ENCODE data around the gene GBP3. TPM values are rescaled to one million over a fixed set of nuclear protein-coding genes. Genes with fewer than 3 reads are reported as not detected.

Gene GBP3
- total and polyA plus RNA-seq, 10 of the 15 experiments (the other 5 are each of a cell fraction or from before 2014, with no cell fraction given) = 0.21 to 3.1 (median 1.7) TPM

DNA sequence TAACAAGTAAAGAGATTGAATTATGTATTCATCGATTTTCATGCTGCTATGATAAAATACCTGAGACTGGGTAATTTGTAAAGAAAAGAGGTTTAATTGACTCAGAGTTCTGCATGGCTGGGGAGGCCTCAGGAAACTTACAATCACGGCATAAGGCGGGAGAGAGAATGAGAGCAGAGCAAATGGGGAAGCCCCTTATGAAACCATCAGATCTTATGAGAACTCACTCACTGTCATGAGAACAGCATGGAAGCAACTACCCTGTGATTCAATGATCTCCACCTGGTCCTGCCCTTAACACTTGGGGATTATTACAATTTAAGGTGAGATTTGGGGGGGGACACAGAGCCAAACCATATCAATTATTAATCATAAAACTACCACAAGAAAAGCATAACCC, 3.3 kb upstream of the GBP3 start:
- peaks cover 3% of the 10 kb centered on the region; the same call in 1 of the 2 replicates for H3K4me1 ChIP-seq (ENCODE audit: control insufficient read depth, insufficient read depth, low read length)
- 49% methylated on average over 3 of the region's 3 CpGs for WGBS (ENCODE audit: insufficient coverage, insufficient replicate concordance, low lambda C conversion rate, missing lambda C conversion rate)
- H4K20me1 ChIP-seq (ENCODE audit: control insufficient read depth, insufficient read depth) = no peaks in the 10 kb centered on the region
- CTCF ChIA-PET = no interaction called here
- DNase-seq (ENCODE audit: low read depth, low spot score) (no peak), ATAC-seq (no peak), FAIRE-seq (no peak)
- BruUV-seq (replicated peaks) = no TSS peak
- no peaks in the 10 kb centered on the region for H3K27me3 ChIP-seq (replicated peaks in 1 of 2; ENCODE audit: control insufficient read depth in 2 of 2, insufficient read depth in 2 of 2, low read length in 1 of 2)
- no peaks in the 10 kb centered on the region; the same call in none of the 2 replicates for H3K79me2 ChIP-seq (ENCODE audit: control insufficient read depth, insufficient read depth, low read length)
- no peak for TF ChIP-seq YBX1 (IDR thresholded peaks at IDR 0.05)
- TF ChIP-seq TARDBP (IDR thresholded peaks at IDR 0.05; ENCODE audit: borderline replicate concordance) = no peak
- TF ChIP-seq ZSCAN29 (IDR thresholded peaks at IDR 0.05) = no peak
- TF ChIP-seq, protein P1, sequence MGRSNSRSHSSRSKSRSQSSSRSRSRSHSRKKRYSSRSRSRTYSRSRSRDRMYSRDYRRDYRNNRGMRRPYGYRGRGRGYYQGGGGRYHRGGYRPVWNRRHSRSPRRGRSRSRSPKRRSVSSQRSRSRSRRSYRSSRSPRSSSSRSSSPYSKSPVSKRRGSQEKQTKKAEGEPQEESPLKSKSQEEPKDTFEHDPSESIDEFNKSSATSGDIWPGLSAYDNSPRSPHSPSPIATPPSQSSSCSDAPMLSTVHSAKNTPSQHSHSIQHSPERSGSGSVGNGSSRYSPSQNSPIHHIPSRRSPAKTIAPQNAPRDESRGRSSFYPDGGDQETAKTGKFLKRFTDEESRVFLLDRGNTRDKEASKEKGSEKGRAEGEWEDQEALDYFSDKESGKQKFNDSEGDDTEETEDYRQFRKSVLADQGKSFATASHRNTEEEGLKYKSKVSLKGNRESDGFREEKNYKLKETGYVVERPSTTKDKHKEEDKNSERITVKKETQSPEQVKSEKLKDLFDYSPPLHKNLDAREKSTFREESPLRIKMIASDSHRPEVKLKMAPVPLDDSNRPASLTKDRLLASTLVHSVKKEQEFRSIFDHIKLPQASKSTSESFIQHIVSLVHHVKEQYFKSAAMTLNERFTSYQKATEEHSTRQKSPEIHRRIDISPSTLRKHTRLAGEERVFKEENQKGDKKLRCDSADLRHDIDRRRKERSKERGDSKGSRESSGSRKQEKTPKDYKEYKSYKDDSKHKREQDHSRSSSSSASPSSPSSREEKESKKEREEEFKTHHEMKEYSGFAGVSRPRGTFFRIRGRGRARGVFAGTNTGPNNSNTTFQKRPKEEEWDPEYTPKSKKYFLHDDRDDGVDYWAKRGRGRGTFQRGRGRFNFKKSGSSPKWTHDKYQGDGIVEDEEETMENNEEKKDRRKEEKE (IDR thresholded peaks at IDR 0.05) = no peak
- TF ChIP-seq ESRRA (IDR thresholded peaks at IDR 0.05; ENCODE audit: low read length) = no peak
- no peak for TF ChIP-seq SREBF1 (IDR thresholded peaks at IDR 0.05; ENCODE audit: low read length)
- H3K4me3 ChIP-seq = no peak overlapping the region
- in situ Hi-C loops (cut with MboI) (no loop called here), intact Hi-C loops (cut with micrococcal nuclease; ENCODE audit: unreplicated experiment) (no loop called here)
- POLR2A ChIA-PET = no interaction called here
- no peak overlapping the region for H3K27ac ChIP-seq (ENCODE audit: control insufficient read depth, insufficient read depth)
- no peaks in the 10 kb centered on the region; the same call in 2 of the 3 replicates for H3K9me3 ChIP-seq (replicated peaks; ENCODE audit: control insufficient read depth, insufficient read depth, low read length)
- no peak overlapping the region for H3K9ac ChIP-seq (ENCODE audit: control insufficient read depth, insufficient read depth, low read length)
- H3K36me3 ChIP-seq (ENCODE audit: control insufficient read depth in 2 of 2, insufficient read depth in 2 of 2, low read length in 1 of 2) = no peaks in the 10 kb centered on the region
- no peak overlapping the region for H2AFZ ChIP-seq (ENCODE audit: control insufficient read depth, low read depth, low read length)
- SMC1A ChIA-PET (ENCODE audit: uncharacterized antibody, unreplicated experiment) = interaction anchor here (1.5 kb wide), 1 partner anchor 43 kb away, joined by 3 read pairs; no protein-coding TSS in a partner anchor
- RAD21 ChIA-PET (ENCODE audit: unreplicated experiment) = no interaction called here
- H3K4me2 ChIP-seq (ENCODE audit: control insufficient read depth, insufficient read depth) = no peak overlapping the region
